AG10803 (cell line): ENCODE measurements around the gene TTYH3.
"Not testable (repeated sequence)": the region's sequence is repeated elsewhere in the genome, so short reads cannot be mapped to it uniquely, and the experiment has no call there.

Source experiments
- DNase-seq: peaks from one replicate; pipeline ENCODE4 v3.0.0; 2010; ENCODE audit warnings: low read depth
- H3K4me3 ChIP-seq: 2 replicates; pipeline ENCODE4 v1.5.1; 2011; ENCODE audit warnings: mild to moderate bottlenecking, low read length, control low read depth
- CTCF ChIP-seq: conservative IDR thresholded peaks from 2 replicates; pipeline ENCODE4 v1.5.1; 2011; ENCODE audit warnings: mild to moderate bottlenecking, low read length, control low read depth, inconsistent platforms

TTYH3 gene

GRCh38 chr7:2607923-2608904 is 23.6 kb upstream of the TTYH3 start:
- TF ChIP-seq CTCF = no peak
- H3K4me3 ChIP-seq = no peak overlapping the region
- no peak for DNase-seq

- DNase-seq = no peak
- H3K4me3 ChIP-seq = no peak overlapping the region
- peak; percentile 28 for TF ChIP-seq CTCF
These were observed 22.8 kb upstream of the TTYH3 start for GRCh38 chr7:2608921-2609411.

- not testable (repeated sequence) for DNase-seq
These were observed 22.1 kb upstream of the TTYH3 start for GRCh38 chr7:2609646-2610045.

GRCh38 chr7:2610466-2610865 is 21.3 kb upstream of the TTYH3 start:
- H3K4me3 ChIP-seq = no peak overlapping the region
- DNase-seq = no peak
- TF ChIP-seq CTCF = no peak

More at GRCh38 chr7:2609646-2610045, 22.1 kb upstream of the TTYH3 start:
- not testable (repeated sequence) for H3K4me3 ChIP-seq

- no peak for DNase-seq
- H3K4me3 ChIP-seq = no peak overlapping the region
- TF ChIP-seq CTCF = no peak
These were observed 20.9 kb upstream of the TTYH3 start for GRCh38 chr7:2610898-2611297.

- no peak for DNase-seq
- TF ChIP-seq CTCF = no peak
- H3K4me3 ChIP-seq = no peak overlapping the region
These were observed 20.4 kb upstream of the TTYH3 start for GRCh38 chr7:2611401-2611800.

- no peak for TF ChIP-seq CTCF
- no peak for DNase-seq
These were observed 19.9 kb upstream of the TTYH3 start for GRCh38 chr7:2611922-2612321.

More at GRCh38 chr7:2611922-2612321, 19.9 kb upstream of the TTYH3 start:
- H3K4me3 ChIP-seq = no peak overlapping the region
